ENCODE measurements around the gene ABCD3.

ABCD3 gene

GRCh38 chr1:94503153-94503552 lies 85.0 kb downstream of the ABCD3 start:
- H3K9me3 ChIP-seq (ENCODE audit: control insufficient read depth in 2 of 2, low read length in 2 of 2), result no peaks in the 10 kb centered on the region
- no peak overlapping the region for H3K9ac ChIP-seq (ENCODE audit: low read length in 2 of 2)
- H3K4me1 ChIP-seq (ENCODE audit: control insufficient read depth, insufficient read depth, low read length), result no peaks in the 10 kb centered on the region
- no peak overlapping the region for H3K4me3 ChIP-seq (ENCODE audit: low read length in 2 of 2)
- no peak overlapping the region for H3K27ac ChIP-seq (ENCODE audit: low read length)
- peaks cover 7 to 9% of the 10 kb centered on the region in 2 donors for H3K36me3 ChIP-seq (ENCODE audit: control insufficient read depth in 2 of 2, insufficient read depth in 2 of 2, low read length in 2 of 2)
- no peaks in the 10 kb centered on the region for H3K27me3 ChIP-seq (ENCODE audit: control insufficient read depth in 1 of 2, insufficient read depth in 2 of 2, low read length in 2 of 2)

- peaks cover 3 to 5% of the 10 kb centered on the region in 2 donors for H3K36me3 ChIP-seq (ENCODE audit: control insufficient read depth in 2 of 2, insufficient read depth in 2 of 2, low read length in 2 of 2)
- H3K4me1 ChIP-seq (ENCODE audit: control insufficient read depth, insufficient read depth, low read length), result no peaks in the 10 kb centered on the region
- H3K27ac ChIP-seq (ENCODE audit: low read length), result no peak overlapping the region
- no peaks in the 10 kb centered on the region for H3K27me3 ChIP-seq (ENCODE audit: control insufficient read depth in 1 of 2, insufficient read depth in 2 of 2, low read length in 2 of 2)
- H3K9me3 ChIP-seq (ENCODE audit: control insufficient read depth in 2 of 2, low read length in 2 of 2), result no peaks in the 10 kb centered on the region
- no peak overlapping the region for H3K9ac ChIP-seq (ENCODE audit: low read length in 2 of 2)
- H3K4me3 ChIP-seq (ENCODE audit: low read length in 2 of 2), result no peak overlapping the region
These were observed 86.4 kb downstream of the ABCD3 start for GRCh38 chr1:94504601-94505000.

GRCh38 chr1:94512816-94513215 lies 94.6 kb downstream of the ABCD3 start:
- H3K36me3 ChIP-seq (ENCODE audit: control insufficient read depth in 2 of 2, insufficient read depth in 2 of 2, low read length in 2 of 2), result peaks cover 0 to 5% of the 10 kb centered on the region in 2 donors
- no peak overlapping the region for H3K27ac ChIP-seq (ENCODE audit: low read length)
- H3K4me1 ChIP-seq (ENCODE audit: control insufficient read depth, insufficient read depth, low read length), result no peaks in the 10 kb centered on the region
- H3K9me3 ChIP-seq (ENCODE audit: control insufficient read depth in 2 of 2, low read length in 2 of 2), result no peaks in the 10 kb centered on the region
- H3K4me3 ChIP-seq (ENCODE audit: low read length in 2 of 2), result no peak overlapping the region
- no peak overlapping the region for H3K9ac ChIP-seq (ENCODE audit: low read length in 2 of 2)
- H3K27me3 ChIP-seq (ENCODE audit: control insufficient read depth in 1 of 2, insufficient read depth in 2 of 2, low read length in 2 of 2), result no peaks in the 10 kb centered on the region

- no peak overlapping the region for H3K9ac ChIP-seq (ENCODE audit: low read length in 2 of 2)
- H3K4me1 ChIP-seq (ENCODE audit: control insufficient read depth, insufficient read depth, low read length), result no peaks in the 10 kb centered on the region
- no peak overlapping the region for H3K4me3 ChIP-seq (ENCODE audit: low read length in 2 of 2)
- no peak overlapping the region for H3K27ac ChIP-seq (ENCODE audit: low read length)
- no peaks in the 10 kb centered on the region for H3K9me3 ChIP-seq (ENCODE audit: control insufficient read depth in 2 of 2, low read length in 2 of 2)
- H3K27me3 ChIP-seq (ENCODE audit: control insufficient read depth in 1 of 2, insufficient read depth in 2 of 2, low read length in 2 of 2), result no peaks in the 10 kb centered on the region
- H3K36me3 ChIP-seq (ENCODE audit: control insufficient read depth in 2 of 2, insufficient read depth in 2 of 2, low read length in 2 of 2), result peaks cover 0 to 5% of the 10 kb centered on the region in 2 donors
These were observed 96.0 kb downstream of the ABCD3 start for GRCh38 chr1:94514095-94514727.

- no peak overlapping the region for H3K27ac ChIP-seq (ENCODE audit: low read length)
- no peaks in the 10 kb centered on the region for H3K27me3 ChIP-seq (ENCODE audit: control insufficient read depth in 1 of 2, insufficient read depth in 2 of 2, low read length in 2 of 2)
- peaks cover 0 to 5% of the 10 kb centered on the region in 2 donors for H3K36me3 ChIP-seq (ENCODE audit: control insufficient read depth in 2 of 2, insufficient read depth in 2 of 2, low read length in 2 of 2)
- H3K9ac ChIP-seq (ENCODE audit: low read length in 2 of 2), result no peak overlapping the region
- H3K4me3 ChIP-seq (ENCODE audit: low read length in 2 of 2), result no peak overlapping the region
- no peaks in the 10 kb centered on the region for H3K9me3 ChIP-seq (ENCODE audit: control insufficient read depth in 2 of 2, low read length in 2 of 2)
- H3K4me1 ChIP-seq (ENCODE audit: control insufficient read depth, insufficient read depth, low read length), result no peaks in the 10 kb centered on the region
These were observed 97.2 kb downstream of the ABCD3 start for GRCh38 chr1:94515296-94515947.

- Histone ChIP-seq H3K27ac (ENCODE audit: low read length) (no peak overlapping the region), H3K9ac (ENCODE audit: low read length in 2 of 2) (no peak overlapping the region), H3K4me1 (ENCODE audit: control insufficient read depth, insufficient read depth, low read length) (no peaks in the 10 kb centered on the region), H3K4me3 (ENCODE audit: low read length in 2 of 2) (no peak overlapping the region), H3K27me3 (ENCODE audit: control insufficient read depth in 1 of 2, insufficient read depth in 2 of 2, low read length in 2 of 2) (no peaks in the 10 kb centered on the region), H3K36me3 (ENCODE audit: control insufficient read depth in 2 of 2, insufficient read depth in 2 of 2, low read length in 2 of 2) (peaks cover 0 to 5% of the 10 kb centered on the region in 2 donors), H3K9me3 (ENCODE audit: control insufficient read depth in 2 of 2, low read length in 2 of 2) (no peaks in the 10 kb centered on the region)
These were observed 101.2 kb downstream of the ABCD3 start for GRCh38 chr1:94519351-94519750.

GRCh38 chr1:94522304-94522703 lies 104.1 kb downstream of the ABCD3 start:
- Histone ChIP-seq H3K9ac (ENCODE audit: low read length in 2 of 2) (no peak overlapping the region), H3K27me3 (ENCODE audit: control insufficient read depth in 1 of 2, insufficient read depth in 2 of 2, low read length in 2 of 2) (no peaks in the 10 kb centered on the region), H3K4me3 (ENCODE audit: low read length in 2 of 2) (no peak overlapping the region), H3K9me3 (ENCODE audit: control insufficient read depth in 2 of 2, low read length in 2 of 2) (no peaks in the 10 kb centered on the region), H3K4me1 (ENCODE audit: control insufficient read depth, insufficient read depth, low read length) (no peaks in the 10 kb centered on the region), H3K27ac (ENCODE audit: low read length) (no peak overlapping the region), H3K36me3 (ENCODE audit: control insufficient read depth in 2 of 2, insufficient read depth in 2 of 2, low read length in 2 of 2) (peaks cover 0 to 4% of the 10 kb centered on the region in 2 donors)

GRCh38 chr1:94524531-94524930 lies 106.3 kb downstream of the ABCD3 start:
- Histone ChIP-seq H3K9ac (ENCODE audit: low read length in 2 of 2) (no peak overlapping the region), H3K4me3 (ENCODE audit: low read length in 2 of 2) (no peak overlapping the region), H3K27ac (ENCODE audit: low read length) (no peak overlapping the region), H3K36me3 (ENCODE audit: control insufficient read depth in 2 of 2, insufficient read depth in 2 of 2, low read length in 2 of 2) (no peaks in the 10 kb centered on the region), H3K27me3 (ENCODE audit: control insufficient read depth in 1 of 2, insufficient read depth in 2 of 2, low read length in 2 of 2) (no peaks in the 10 kb centered on the region), H3K4me1 (ENCODE audit: control insufficient read depth, insufficient read depth, low read length) (no peaks in the 10 kb centered on the region), H3K9me3 (ENCODE audit: control insufficient read depth in 2 of 2, low read length in 2 of 2) (no peaks in the 10 kb centered on the region)

GRCh38 chr1:94526152-94526980 lies 108.2 kb downstream of the ABCD3 start:
- Histone ChIP-seq H3K4me1 (ENCODE audit: control insufficient read depth, insufficient read depth, low read length) (no peaks in the 10 kb centered on the region), H3K9ac (ENCODE audit: low read length in 2 of 2) (no peak overlapping the region), H3K27ac (ENCODE audit: low read length) (no peak overlapping the region), H3K36me3 (ENCODE audit: control insufficient read depth in 2 of 2, insufficient read depth in 2 of 2, low read length in 2 of 2) (no peaks in the 10 kb centered on the region), H3K27me3 (ENCODE audit: control insufficient read depth in 1 of 2, insufficient read depth in 2 of 2, low read length in 2 of 2) (no peaks in the 10 kb centered on the region), H3K9me3 (ENCODE audit: control insufficient read depth in 2 of 2, low read length in 2 of 2) (no peaks in the 10 kb centered on the region), H3K4me3 (ENCODE audit: low read length in 2 of 2) (no peak overlapping the region)

GRCh38 chr1:94527447-94528031 lies 109.3 kb downstream of the ABCD3 start:
- Histone ChIP-seq H3K9me3 (ENCODE audit: control insufficient read depth in 2 of 2, low read length in 2 of 2) (no peaks in the 10 kb centered on the region), H3K9ac (ENCODE audit: low read length in 2 of 2) (no peak overlapping the region), H3K27me3 (ENCODE audit: control insufficient read depth in 1 of 2, insufficient read depth in 2 of 2, low read length in 2 of 2) (no peaks in the 10 kb centered on the region), H3K27ac (ENCODE audit: low read length) (no peak overlapping the region), H3K4me1 (ENCODE audit: control insufficient read depth, insufficient read depth, low read length) (no peaks in the 10 kb centered on the region), H3K36me3 (ENCODE audit: control insufficient read depth in 2 of 2, insufficient read depth in 2 of 2, low read length in 2 of 2) (no peaks in the 10 kb centered on the region), H3K4me3 (ENCODE audit: low read length in 2 of 2) (no peak overlapping the region)
